ENCODE data around the gene HOXA9.

Gene HOXA9

DNA sequence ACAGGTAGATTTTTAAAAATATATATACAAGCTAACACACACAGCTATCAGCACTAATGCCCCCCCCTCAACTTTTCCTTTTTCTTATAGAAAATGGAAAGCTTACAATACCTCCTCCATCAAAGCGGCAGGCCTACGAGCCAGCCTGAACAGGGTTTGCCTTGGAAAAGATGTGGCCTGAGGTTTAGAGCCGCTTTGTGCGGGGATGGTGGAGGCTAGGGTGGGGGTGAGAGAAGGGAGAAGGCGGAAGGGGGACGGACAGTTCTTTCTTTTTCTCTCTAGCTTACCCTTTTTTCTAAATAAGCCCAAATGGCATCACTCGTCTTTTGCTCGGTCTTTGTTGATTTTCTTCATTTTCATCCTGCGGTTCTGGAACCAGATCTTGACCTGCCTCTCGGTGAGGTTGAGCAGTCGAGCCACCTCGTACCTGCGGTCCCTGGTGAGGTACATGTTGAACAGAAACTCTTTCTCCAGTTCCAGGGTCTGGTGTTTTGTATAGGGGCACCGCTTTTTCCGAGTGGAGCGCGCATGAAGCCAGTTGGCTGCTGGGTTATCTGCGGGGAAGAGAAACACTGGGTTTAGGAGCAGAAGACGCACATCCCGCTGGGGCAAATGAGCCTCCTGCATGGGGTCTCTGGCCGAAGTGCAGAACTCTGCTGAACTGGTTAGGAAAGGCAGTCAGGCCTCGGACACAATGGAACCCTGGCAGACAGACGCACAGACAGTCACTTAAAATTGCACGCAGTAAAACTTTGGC is 1.9 kb downstream of the HOXA9 start:
- peak; percentile 17 for DNase-seq (ENCODE audit: low spot score)

- DNase-seq (ENCODE audit: low spot score) = peak; percentile 46
Observed at GRCh38 chr7:27162561-27163287, 2.6 kb downstream of the HOXA9 start.

DNA sequence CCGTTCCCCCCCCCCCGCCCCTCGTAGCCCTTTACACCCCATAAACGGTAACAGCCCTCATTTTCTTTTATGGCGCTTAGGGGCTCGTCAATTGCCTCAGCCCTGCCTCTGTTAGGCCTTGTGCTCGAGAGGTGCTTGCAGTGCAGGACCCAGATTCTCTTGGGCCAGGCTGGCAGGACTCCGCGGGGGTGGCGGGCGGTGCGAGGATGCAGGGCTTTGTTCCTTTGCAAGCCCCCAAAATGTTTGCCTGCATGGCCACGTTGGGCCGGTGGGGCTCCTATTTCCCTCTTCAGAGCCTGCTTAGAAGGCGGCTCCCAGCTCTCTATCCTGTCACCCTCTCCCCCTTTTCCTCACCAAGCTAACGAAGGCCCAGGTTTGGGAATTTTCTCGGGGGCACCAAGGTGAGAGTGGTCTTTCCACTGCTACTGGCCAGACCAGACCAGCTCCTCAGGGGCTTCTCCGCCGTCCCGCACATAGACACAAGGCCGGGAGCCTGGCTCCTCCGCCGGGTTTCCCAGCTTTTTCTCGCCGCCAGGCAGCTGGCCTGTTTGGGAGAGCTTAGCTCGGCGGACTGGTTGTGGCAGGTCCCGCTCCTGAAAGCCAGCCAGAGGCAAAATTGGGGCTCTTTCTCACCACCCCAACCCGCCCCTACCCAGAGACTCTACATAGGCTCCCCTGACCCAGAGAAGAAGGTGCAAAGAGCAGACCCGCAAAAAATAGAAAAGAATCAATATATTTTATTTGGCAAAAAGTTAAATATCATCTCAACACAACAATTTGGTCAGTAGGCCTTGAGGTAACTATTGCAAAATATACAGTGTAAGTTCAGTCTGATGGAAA is 3.4 kb downstream of the HOXA9 start:
- DNase-seq (ENCODE audit: low spot score) = peak; percentile 54

- peak; percentile 79 for DNase-seq (ENCODE audit: low spot score)
Observed at GRCh38 chr7:27161214-27161720, 4.1 kb downstream of the HOXA9 start.

- peak; percentile 90 for DNase-seq (ENCODE audit: low spot score)
Observed at GRCh38 chr7:27160546-27161213, 4.7 kb downstream of the HOXA9 start.

DNA sequence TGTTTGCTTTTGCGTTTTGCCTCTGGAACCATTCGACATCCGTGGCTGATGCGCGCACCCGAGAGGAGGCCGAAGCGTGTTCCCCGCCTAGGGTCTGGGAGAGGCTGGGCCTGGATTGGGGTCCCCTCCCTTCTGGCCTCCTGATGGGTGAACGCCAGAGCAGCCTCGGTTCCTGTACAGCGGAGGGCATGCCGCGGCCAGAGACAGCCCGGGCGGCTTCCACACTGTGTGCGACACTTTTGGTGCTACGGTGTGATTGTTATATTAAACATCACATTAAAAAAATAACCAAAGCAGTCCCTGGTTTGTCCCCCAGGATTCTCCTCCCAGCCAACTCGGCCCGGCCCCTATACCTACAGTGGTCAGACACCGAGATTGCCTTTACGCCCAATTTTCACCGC is 5.2 kb downstream of the HOXA9 start:
- no peak for DNase-seq (ENCODE audit: low spot score)

GRCh38 chr7:27159266-27160144 is 5.8 kb downstream of the HOXA9 start:
- DNase-seq (ENCODE audit: low spot score) = peak; percentile 55

DNA sequence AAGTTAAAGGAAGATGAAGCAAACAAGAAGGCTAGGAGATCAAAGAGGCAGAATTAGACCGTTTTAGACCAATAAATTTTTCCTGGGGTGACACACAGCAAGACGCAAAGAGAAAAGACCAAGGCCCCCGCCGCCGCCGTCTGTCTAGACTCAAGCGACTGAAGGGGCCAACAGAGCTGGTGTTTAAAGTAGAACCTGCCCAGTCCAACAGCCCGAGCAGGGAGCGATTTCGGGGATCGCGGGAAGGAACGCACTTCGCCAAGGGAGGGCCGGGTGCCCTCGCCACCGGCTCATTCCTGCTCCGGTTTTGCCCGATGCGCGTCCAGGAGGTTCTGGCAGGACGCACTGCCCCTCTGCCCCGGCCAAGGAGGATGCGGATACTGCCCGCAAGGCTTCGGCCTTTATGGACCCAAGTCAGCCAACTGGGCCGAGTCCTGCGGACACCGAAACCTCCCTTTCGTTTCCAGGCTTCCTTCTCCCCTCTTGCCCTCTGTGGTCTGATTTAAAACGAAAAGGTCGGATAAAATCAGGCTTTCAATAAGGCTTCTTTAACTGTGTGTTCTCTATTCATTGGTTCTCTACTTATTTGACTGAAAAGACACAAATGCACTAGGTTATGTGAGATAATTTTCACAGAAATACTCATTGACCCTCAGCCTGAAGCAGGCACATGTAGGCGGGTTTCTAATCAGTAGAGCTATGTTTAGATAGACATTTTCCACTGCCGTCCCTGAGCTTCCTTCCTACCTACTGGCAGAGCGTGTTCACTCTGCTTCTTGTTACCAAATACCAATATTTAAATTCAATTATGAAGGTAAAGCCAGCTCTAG is 6.7 kb downstream of the HOXA9 start:
- DNase-seq (ENCODE audit: low spot score) = peak; percentile 68

GRCh38 chr7:27157702-27158431 is 7.5 kb downstream of the HOXA9 start:
- DNase-seq (ENCODE audit: low spot score) = peak; percentile 58

DNA sequence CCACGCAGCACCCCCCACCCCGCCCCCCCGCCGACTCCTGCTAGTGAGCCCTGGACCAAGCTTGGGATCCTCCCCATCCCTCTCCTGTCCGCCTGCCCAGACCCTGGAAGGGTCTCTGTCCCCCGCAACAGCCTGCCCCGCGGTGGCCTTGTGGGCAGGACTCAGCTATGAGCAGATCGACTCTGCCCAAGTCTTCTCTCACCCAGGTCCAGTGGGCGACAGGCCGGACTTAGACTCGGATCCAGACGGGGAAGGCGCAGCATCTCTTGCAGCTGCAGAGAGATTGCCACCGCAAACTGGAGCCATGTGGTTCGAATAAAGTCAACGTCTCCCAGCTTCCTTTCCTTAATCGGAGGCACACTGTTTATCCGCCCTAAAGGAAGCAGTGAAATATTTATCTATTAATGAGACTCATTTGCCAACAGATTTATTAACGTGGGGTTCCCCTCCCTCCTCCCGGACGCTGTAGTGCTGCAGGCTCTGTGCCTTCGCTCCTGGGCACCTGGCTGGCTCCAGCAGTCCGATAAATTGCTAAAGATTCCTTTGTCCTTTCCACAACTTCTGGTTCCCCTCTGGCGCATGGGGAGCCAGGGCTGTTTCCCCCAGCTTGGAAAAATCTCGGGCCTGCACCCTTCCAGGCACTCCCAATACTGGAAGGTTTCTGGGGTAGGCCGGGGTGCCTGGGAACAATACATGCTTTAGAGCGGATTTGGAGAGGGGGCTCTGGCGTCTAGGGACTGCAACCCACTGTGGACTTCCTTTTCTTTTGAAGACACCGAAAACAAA is 8.2 kb downstream of the HOXA9 start:
- DNase-seq (ENCODE audit: low spot score) = peak; percentile 51

GRCh38 chr7:27156508-27156898 is 8.8 kb downstream of the HOXA9 start, which contains the start of gene HOXA7:
TSS of gene HOXA7 (minus strand) at chr7:27156675. CDS start at chr7:27156545, 130 bp downstream.
- peak; percentile 92 for DNase-seq (ENCODE audit: low spot score)

DNA sequence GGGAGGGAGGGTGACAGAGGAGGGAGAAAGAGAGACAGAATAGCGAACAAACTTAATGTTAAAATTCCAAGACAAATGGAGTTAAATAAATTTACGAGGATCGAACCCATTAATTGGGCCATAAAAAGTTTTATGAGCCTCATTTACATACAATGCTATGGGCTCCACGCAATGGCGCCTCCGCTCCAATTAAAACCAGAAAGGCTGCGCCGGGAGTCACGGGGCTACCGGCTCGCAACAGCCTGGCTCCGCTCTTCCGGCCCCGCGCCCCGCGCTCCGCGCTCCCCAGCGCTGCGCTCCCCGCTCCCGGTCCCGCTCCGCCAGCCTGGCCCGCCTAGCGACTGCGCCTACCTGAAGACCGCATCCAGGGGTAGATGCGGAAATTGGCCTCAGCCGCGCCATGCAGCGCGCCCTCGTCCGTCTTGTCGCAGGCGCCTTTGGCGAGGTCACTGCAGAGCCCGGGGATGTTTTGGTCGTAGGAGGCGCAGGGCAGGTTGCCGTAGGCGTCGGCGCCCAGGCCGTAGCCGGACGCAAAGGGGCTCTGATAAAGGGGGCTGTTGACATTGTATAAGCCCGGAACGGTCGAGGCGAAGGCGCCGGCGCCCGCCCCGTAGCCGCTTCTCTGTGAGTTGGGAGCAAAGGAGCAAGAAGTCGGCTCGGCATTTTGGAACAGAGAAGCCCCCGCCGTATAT is 9.4 kb downstream of the HOXA9 start:
- peak; percentile 67 for DNase-seq (ENCODE audit: low spot score)

- DNase-seq (ENCODE audit: low spot score) = peak; percentile 83
Observed at GRCh38 chr7:27154901-27155815, 10.2 kb downstream of the HOXA9 start.

DNA sequence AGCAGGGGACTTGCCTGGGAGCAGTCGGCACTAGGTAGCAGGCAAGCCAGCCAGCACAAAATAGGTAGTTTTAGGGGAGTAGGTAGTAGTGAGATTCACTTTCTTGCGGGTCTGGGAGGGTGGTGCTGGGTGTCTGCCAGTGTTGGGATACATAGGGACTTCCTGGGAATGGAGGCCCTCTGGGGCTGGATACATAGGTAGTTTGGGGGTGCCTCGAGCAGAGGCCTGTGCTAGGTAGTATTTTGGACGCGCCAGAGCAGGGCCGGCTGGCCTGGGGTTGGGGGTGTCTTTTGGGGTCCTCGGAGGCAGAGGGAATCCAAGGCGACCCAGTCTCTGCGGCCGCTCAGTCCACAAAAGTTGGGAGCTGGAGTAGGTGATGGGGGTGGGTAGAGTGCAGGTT is 11.0 kb downstream of the HOXA9 start:
- DNase-seq (ENCODE audit: low spot score) = no peak

GRCh38 chr7:27153526-27153925 is 11.8 kb downstream of the HOXA9 start:
- DNase-seq (ENCODE audit: low spot score) = peak; percentile 49

GRCh38 chr7:27152816-27153442 is 12.4 kb downstream of the HOXA9 start:
- peak; percentile 5 for DNase-seq (ENCODE audit: low spot score)

All from SW480 (cell line).